ENCODE data around the gene DDR2. TPM values are rescaled to one million over a fixed set of nuclear protein-coding genes. Genes with fewer than 3 reads are reported as not detected.
"Not testable (repeated sequence)": the region's sequence is repeated elsewhere in the genome, so short reads cannot be mapped to it uniquely, and the experiment has no call there.

DDR2 gene
- total RNA-seq, 1 experiment from 2014 or later = 4.9 TPM

DNA sequence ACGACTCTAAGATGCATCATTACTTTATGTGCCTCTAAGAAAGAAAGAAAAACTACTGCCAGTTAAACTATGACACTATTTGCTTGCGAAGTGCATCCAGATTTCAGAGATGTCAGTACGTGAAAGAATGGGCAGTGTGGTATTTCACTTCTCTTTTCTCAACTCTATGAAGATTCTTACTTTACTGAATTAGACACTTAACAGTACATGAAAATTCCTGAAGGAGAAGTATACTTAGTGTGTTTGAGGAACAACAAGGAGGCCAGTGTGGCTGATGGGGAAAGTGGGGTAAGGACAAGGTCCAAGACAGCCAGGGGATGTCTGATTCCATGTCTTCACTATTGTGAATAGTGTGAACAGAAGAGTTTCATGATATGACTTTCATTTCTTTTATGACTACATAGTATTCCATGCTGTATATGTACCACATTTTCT is 104.4 kb downstream of the DDR2 start:
- H3K27me3 Mint-ChIP-seq (ENCODE audit: insufficient read depth, unreplicated experiment) = no peaks in the 10 kb centered on the region
- TF ChIP-seq, protein P1, sequence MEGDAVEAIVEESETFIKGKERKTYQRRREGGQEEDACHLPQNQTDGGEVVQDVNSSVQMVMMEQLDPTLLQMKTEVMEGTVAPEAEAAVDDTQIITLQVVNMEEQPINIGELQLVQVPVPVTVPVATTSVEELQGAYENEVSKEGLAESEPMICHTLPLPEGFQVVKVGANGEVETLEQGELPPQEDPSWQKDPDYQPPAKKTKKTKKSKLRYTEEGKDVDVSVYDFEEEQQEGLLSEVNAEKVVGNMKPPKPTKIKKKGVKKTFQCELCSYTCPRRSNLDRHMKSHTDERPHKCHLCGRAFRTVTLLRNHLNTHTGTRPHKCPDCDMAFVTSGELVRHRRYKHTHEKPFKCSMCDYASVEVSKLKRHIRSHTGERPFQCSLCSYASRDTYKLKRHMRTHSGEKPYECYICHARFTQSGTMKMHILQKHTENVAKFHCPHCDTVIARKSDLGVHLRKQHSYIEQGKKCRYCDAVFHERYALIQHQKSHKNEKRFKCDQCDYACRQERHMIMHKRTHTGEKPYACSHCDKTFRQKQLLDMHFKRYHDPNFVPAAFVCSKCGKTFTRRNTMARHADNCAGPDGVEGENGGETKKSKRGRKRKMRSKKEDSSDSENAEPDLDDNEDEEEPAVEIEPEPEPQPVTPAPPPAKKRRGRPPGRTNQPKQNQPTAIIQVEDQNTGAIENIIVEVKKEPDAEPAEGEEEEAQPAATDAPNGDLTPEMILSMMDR (IDR thresholded peaks at IDR 0.05; ENCODE audit: unreplicated experiment) = no peak

DNA sequence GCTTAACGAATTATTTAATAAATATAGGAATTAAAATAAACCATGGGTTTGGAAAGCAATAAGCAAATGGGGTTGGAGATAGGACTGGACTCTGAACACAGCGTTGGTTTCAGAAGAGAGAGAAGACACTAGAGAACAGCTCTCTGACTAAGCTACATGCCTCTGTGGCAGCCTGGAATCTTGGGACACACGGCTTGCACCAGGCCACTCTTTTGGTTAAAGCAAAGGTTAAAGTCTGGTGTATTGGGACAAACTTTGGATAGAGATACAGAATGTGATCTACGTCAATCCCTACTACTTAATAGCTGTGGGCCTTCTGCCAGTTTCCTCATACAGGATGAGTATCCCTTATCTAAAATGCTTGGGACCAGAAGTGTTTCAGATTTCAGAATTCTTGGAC is 108.5 kb downstream of the DDR2 start:
- no peaks in the 10 kb centered on the region for H3K9me3 Mint-ChIP-seq (ENCODE audit: unreplicated experiment)
- POLR2A ChIA-PET = no interaction called here
- DNase-seq (ENCODE audit: unreplicated experiment) = no peak
- no peaks in the 10 kb centered on the region for H3K27me3 Mint-ChIP-seq (ENCODE audit: insufficient read depth, unreplicated experiment)
- no peaks in the 10 kb centered on the region for H3K4me1 Mint-ChIP-seq (ENCODE audit: insufficient read depth, unreplicated experiment)
- no TSS peak for BruUV-seq (replicated peaks)
- CTCF ChIA-PET = no interaction called here
- TF ChIP-seq, protein P1 (IDR thresholded peaks at IDR 0.05; ENCODE audit: unreplicated experiment) = no peak
- H3K27ac Mint-ChIP-seq (ENCODE audit: low read depth, unreplicated experiment) = no peak overlapping the region
- no peak overlapping the region for H3K4me3 Mint-ChIP-seq (ENCODE audit: unreplicated experiment)
- no peaks in the 10 kb centered on the region for H3K36me3 Mint-ChIP-seq (ENCODE audit: insufficient read depth, unreplicated experiment)
- intact Hi-C loops (cut with micrococcal nuclease) = no loop called here

More for the DNA sequence above, 104.4 kb downstream of the DDR2 start:
- intact Hi-C loops (cut with micrococcal nuclease) = no loop called here
- no peak for DNase-seq (ENCODE audit: unreplicated experiment)
- Mint-ChIP-seq H3K4me3 (ENCODE audit: unreplicated experiment) (no peak overlapping the region), H3K36me3 (ENCODE audit: insufficient read depth, unreplicated experiment) (no peaks in the 10 kb centered on the region), H3K4me1 (ENCODE audit: insufficient read depth, unreplicated experiment) (no peaks in the 10 kb centered on the region), H3K27ac (ENCODE audit: low read depth, unreplicated experiment) (no peak overlapping the region), H3K9me3 (ENCODE audit: unreplicated experiment) (no peaks in the 10 kb centered on the region)
- POLR2A ChIA-PET = no interaction called here
- CTCF ChIA-PET = no interaction called here
- no TSS peak for BruUV-seq (replicated peaks)

DNA sequence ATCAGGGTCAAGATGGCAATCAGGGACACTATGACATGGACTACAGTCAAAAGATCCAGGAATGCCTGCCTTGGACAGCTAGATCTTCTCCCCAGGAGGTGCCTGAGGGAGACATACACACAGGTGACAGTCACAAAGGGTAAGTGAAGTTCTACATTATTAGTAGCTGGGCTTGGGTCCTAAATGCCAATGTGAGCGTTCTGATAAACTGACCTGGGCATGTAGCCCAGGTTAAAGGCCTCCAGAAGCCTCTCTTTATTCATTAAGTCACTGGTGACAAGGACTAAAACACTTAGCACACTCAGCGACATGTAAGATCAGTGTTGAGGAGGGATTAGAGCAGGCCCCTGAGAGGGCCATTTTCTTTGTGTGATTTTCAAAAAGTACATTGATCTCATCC is 109.3 kb downstream of the DDR2 start:
- Mint-ChIP-seq H3K27me3 (ENCODE audit: insufficient read depth, unreplicated experiment) (no peaks in the 10 kb centered on the region), H3K27ac (ENCODE audit: low read depth, unreplicated experiment) (no peak overlapping the region), H3K4me1 (ENCODE audit: insufficient read depth, unreplicated experiment) (no peaks in the 10 kb centered on the region), H3K4me3 (ENCODE audit: unreplicated experiment) (no peak overlapping the region), H3K9me3 (ENCODE audit: unreplicated experiment) (no peaks in the 10 kb centered on the region), H3K36me3 (ENCODE audit: insufficient read depth, unreplicated experiment) (no peaks in the 10 kb centered on the region)
- no TSS peak for BruUV-seq (replicated peaks)
- no peak for DNase-seq (ENCODE audit: unreplicated experiment)
- intact Hi-C loops (cut with micrococcal nuclease) = no loop called here
- POLR2A ChIA-PET = no interaction called here
- TF ChIP-seq, protein P1 (IDR thresholded peaks at IDR 0.05; ENCODE audit: unreplicated experiment) = no peak
- CTCF ChIA-PET = no interaction called here

DNA sequence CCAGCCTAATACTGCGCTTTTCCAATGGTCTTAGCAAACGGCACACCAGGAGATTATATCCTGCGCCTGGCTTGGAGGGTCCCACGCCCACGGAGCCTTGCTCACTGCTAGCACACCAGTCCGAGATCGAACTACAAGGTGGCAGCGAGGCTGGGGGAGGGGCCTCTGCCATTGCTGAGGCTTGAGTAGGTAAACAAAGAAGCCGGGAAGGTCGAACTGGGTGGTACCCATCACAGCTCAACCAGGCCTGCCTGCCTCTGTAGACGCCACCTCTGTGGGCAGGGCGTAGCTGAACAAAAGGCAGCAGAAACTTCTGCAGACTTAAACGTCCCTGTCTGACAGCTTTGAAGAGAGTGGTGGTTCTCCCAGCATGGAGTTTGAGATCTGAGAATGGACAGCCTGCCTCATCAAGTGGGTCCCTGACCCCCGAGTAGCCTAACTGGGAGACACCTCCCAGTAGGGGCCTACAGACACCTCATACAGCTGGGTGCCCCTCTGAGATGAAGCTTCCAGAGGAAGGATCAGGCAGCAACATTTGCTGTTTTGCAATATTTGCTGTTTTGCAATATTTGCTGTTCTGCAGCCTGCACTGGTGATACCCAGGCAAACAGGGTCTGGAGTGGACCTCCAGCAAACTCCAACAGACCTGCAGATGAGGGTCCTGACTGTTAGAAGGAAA is 114.1 kb downstream of the DDR2 start:
- CTCF ChIA-PET = interaction anchor here (0.7 to 1.5 kb wide), 2 partner anchors 18 to 133 kb away, joined by 3 to 4 read pairs; no protein-coding TSS in a partner anchor
- H3K36me3 Mint-ChIP-seq (ENCODE audit: insufficient read depth, unreplicated experiment) = not testable (repeated sequence)

More for the DNA sequence above, 114.1 kb downstream of the DDR2 start:
- BruUV-seq (replicated peaks); H3K4me1 Mint-ChIP-seq (ENCODE audit: insufficient read depth, unreplicated experiment); H3K27me3 Mint-ChIP-seq (ENCODE audit: insufficient read depth, unreplicated experiment); intact Hi-C loops (cut with micrococcal nuclease); H3K27ac Mint-ChIP-seq (ENCODE audit: low read depth, unreplicated experiment); H3K4me3 Mint-ChIP-seq (ENCODE audit: unreplicated experiment); H3K9me3 Mint-ChIP-seq (ENCODE audit: unreplicated experiment); DNase-seq (ENCODE audit: unreplicated experiment): not testable (repeated sequence)
- POLR2A ChIA-PET = interaction anchor here (0.6 kb wide), 1 partner anchor 75 kb away, joined by 4 read pairs; no protein-coding TSS in a partner anchor
